ENCODE data around the gene SARS2. TPM values are rescaled to one million over a fixed set of nuclear protein-coding genes. Genes with fewer than 3 reads are reported as not detected.
"Not testable (repeated sequence)": the region's sequence is repeated elsewhere in the genome, so short reads cannot be mapped to it uniquely, and the experiment has no call there.

The SARS2 gene
- total RNA-seq, 4 donors from 2014 or later, result 12.7 to 21.6 (median 15.8) TPM

DNA sequence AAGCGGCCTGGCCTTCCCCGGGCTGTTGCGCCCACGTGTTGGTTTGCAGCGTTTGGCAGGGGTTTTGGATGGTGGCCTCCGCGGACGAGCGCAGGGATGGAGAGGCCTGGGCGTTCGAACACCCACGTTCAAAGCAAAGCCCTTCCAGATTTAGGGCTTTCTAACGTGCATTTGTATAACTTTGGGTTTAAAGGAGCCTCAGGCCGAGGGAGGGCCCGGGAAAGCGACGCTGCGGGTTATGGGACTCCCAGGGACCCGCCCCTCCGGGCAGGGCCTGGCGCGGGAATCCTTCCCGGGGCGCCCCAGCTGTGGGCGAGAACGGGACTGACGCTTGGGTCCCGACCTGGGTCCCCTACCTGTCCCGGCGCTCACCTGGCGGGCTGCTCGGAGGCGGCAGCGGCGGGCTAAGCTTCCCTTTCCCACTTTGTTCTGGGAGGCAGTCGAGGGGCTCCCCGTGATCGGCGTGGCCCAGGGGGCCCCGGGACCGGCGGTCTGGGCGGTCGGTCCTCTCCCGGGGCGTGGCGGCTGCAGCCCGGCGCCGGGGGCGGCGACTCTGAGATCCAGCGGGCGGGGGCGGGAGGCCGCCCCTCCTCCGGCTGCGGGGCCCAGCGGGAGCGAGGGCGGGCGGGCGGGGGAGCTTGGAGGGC lies 44.8 kb upstream of the SARS2 start, which contains the start of gene FBXO17:
FBXO17 (minus strand) TSS at position 529 of the 647 bp plus-strand sequence. CDS start 25,423 bp downstream, outside the sequence.
- 1 to 10% methylated on average over 14 to 30 of the region's 63 CpGs for WGBS, 2 donors
- Histone ChIP-seq H3K27ac (peak within 1 kb of the TSS; percentile 87 to 96 (median 90)), H3K36me3 (peaks cover 0 to 3% (median 0%) of the 10 kb centered on the region in 3 donors), H3K9me3 (no peaks in the 10 kb centered on the region), H3K27me3 (no peaks in the 10 kb centered on the region), H3K4me3 (peak within 1 kb of the TSS; percentile 55 to 76 (median 63)), H3K4me1 (peaks cover 0 to 21% (median 0%) of the 10 kb centered on the region in 4 donors)
- TF ChIP-seq POLR2A (IDR thresholded peaks at IDR 0.05) (no peak), EP300 (IDR thresholded peaks at IDR 0.05) (peak in 1 of 2 donors; percentile 37)
- TF ChIP-seq, protein P1, sequence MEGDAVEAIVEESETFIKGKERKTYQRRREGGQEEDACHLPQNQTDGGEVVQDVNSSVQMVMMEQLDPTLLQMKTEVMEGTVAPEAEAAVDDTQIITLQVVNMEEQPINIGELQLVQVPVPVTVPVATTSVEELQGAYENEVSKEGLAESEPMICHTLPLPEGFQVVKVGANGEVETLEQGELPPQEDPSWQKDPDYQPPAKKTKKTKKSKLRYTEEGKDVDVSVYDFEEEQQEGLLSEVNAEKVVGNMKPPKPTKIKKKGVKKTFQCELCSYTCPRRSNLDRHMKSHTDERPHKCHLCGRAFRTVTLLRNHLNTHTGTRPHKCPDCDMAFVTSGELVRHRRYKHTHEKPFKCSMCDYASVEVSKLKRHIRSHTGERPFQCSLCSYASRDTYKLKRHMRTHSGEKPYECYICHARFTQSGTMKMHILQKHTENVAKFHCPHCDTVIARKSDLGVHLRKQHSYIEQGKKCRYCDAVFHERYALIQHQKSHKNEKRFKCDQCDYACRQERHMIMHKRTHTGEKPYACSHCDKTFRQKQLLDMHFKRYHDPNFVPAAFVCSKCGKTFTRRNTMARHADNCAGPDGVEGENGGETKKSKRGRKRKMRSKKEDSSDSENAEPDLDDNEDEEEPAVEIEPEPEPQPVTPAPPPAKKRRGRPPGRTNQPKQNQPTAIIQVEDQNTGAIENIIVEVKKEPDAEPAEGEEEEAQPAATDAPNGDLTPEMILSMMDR (IDR thresholded peaks at IDR 0.05), result peak in 1 of 5 experiments; percentile 10
- DNase-seq (ENCODE audit: low spot score in 2 of 2), result peak; percentile 29 to 34

- H3K36me3 ChIP-seq, result peaks cover 0 to 5% (median 0%) of the 10 kb centered on the region in 3 donors
- peak overlapping the region; percentile 87 to 96 (median 90) for H3K27ac ChIP-seq
- H3K4me1 ChIP-seq, result peaks cover 0 to 21% (median 0%) of the 10 kb centered on the region in 4 donors
- WGBS, 2 donors, result 20 to 21% methylated on average over 19 of the region's 19 CpGs
- no peaks in the 10 kb centered on the region for H3K27me3 ChIP-seq
- H3K4me3 ChIP-seq, result peak overlapping the region; percentile 55 to 76 (median 63)
- H3K9me3 ChIP-seq, result no peaks in the 10 kb centered on the region
- no peak for TF ChIP-seq POLR2A (IDR thresholded peaks at IDR 0.05)
- no peak for DNase-seq (ENCODE audit: low spot score in 2 of 2)
Observed at GRCh38 chr19:38974624-38975213, 44.2 kb upstream of the SARS2 start.

GRCh38 chr19:38971672-38972071 lies 41.1 kb upstream of the SARS2 start:
- no peaks in the 10 kb centered on the region for H3K9me3 ChIP-seq
- WGBS, 2 donors, result 85 to 95% methylated on average over 2 of the region's 2 CpGs
- TF ChIP-seq, protein P1 (IDR thresholded peaks at IDR 0.05), result no peak
- TF ChIP-seq EP300 (IDR thresholded peaks at IDR 0.05), result no peak
- no peak for TF ChIP-seq POLR2A (IDR thresholded peaks at IDR 0.05)
- peaks cover 0 to 18% (median 0%) of the 10 kb centered on the region in 4 donors for H3K4me1 ChIP-seq
- no peak overlapping the region for H3K4me3 ChIP-seq
- DNase-seq (ENCODE audit: low spot score in 2 of 2), result no peak
- H3K27ac ChIP-seq, result no peak overlapping the region
- H3K36me3 ChIP-seq, result peaks cover 0 to 5% (median 0%) of the 10 kb centered on the region in 3 donors
- H3K27me3 ChIP-seq, result no peaks in the 10 kb centered on the region

GRCh38 chr19:38970664-38971532 lies 40.3 kb upstream of the SARS2 start:
- WGBS, 2 donors, result 80 to 82% methylated on average over 12 of the region's 12 CpGs

DNA sequence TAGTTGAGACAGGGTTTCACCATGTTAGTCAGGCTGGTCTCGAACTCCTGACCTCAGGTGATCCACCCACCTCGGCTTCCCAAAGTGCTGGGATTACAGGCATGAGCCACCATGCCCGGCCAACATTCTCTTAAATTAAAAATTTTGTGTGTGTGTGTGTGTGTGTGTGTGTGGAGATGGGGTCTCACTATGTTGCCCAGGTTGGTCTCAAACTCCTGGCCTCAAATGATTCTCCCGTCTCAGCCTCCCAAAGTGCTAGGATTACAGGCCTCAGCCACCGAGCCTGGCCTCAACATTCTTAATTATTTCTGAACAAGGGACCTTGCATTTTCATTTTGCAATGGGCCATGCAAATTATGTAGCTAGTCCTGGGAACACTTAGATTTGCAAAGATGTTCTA lies 35.6 kb upstream of the SARS2 start:
- H3K27ac ChIP-seq; H3K4me3 ChIP-seq; H3K9me3 ChIP-seq; DNase-seq (ENCODE audit: low spot score in 2 of 2); H3K27me3 ChIP-seq: not testable (repeated sequence)
- peaks cover 0 to 21% (median 0%) of the 10 kb centered on the region in 3 donors for H3K36me3 ChIP-seq
- peaks cover 0 to 15% (median 0%) of the 10 kb centered on the region in 4 donors for H3K4me1 ChIP-seq
- WGBS, 2 donors, result 93 to 97% methylated on average over 5 of the region's 5 CpGs

More at GRCh38 chr19:38970664-38971532, 40.3 kb upstream of the SARS2 start:
- no peak for TF ChIP-seq EP300 (IDR thresholded peaks at IDR 0.05)
- TF ChIP-seq, protein P1 (IDR thresholded peaks at IDR 0.05), result no peak
- TF ChIP-seq POLR2A (IDR thresholded peaks at IDR 0.05), result no peak
- H3K4me1 ChIP-seq, result peaks cover 0 to 10% (median 0%) of the 10 kb centered on the region in 4 donors
- H3K4me3 ChIP-seq, result no peak overlapping the region
- DNase-seq (ENCODE audit: low spot score in 2 of 2), result no peak
- no peak overlapping the region for H3K27ac ChIP-seq
- no peaks in the 10 kb centered on the region for H3K27me3 ChIP-seq
- no peaks in the 10 kb centered on the region for H3K9me3 ChIP-seq
- peaks cover 0 to 5% (median 0%) of the 10 kb centered on the region in 3 donors for H3K36me3 ChIP-seq

Data from tibial nerve (tissue), 4 donors.